Spleen (tissue), 11 donors: ENCODE measurements around the gene CEP63. TPM values are rescaled to one million over a fixed set of nuclear protein-coding genes. Genes with fewer than 3 reads are reported as not detected.
A peak's percentile ranks its signal among the peaks of the same experiment; 100 is the strongest.

Experiments
- DNase-seq: peaks from one replicate; pipeline ENCODE4 v3.0.0-alpha.2; 2020
- H3K27ac ChIP-seq, 8 donors: fragments of 200-600 bp; sonication (generic) in 7 of 8; 1 replicate in 4 of 8; 2 replicates in 4 of 8; pipeline versions ENCODE4 v1.5.0 to v1.8.0; 2016 to 2021; ENCODE audit warnings: inconsistent platforms in 4 of 8, mild to moderate bottlenecking in 4 of 8, moderate library complexity in 1 of 8
- H3K27me3 ChIP-seq, 7 donors: fragments of 200-600 bp; sonication (generic) in 6 of 7; replicated peaks in 1 of 7; 1 replicate in 4 of 7; 2 replicates in 3 of 7; pipeline versions ENCODE4 v1.5.0 to v1.8.0; 2016 to 2021; ENCODE audit warnings: inconsistent platforms in 3 of 7, mild to moderate bottlenecking in 1 of 7
- H3K36me3 ChIP-seq, 6 donors: fragments of 200-600 bp; sonication (generic) in 5 of 6; 1 replicate in 4 of 6; 2 replicates in 2 of 6; pipeline versions ENCODE4 v1.5.0 to v1.8.0; 2016 to 2021; ENCODE audit warnings: inconsistent platforms in 2 of 6
- H3K4me1 ChIP-seq, 6 donors: fragments of 200-600 bp; sonication (generic) in 5 of 6; 1 replicate in 3 of 6; 2 replicates in 3 of 6; pipeline versions ENCODE4 v1.5.0 to v1.8.0; 2016 to 2021; ENCODE audit warnings: inconsistent platforms in 3 of 6
- H3K4me3 ChIP-seq, 8 donors: fragments of 200-600 bp; sonication (generic) in 7 of 8; 1 replicate in 4 of 8; 2 replicates in 4 of 8; pipeline versions ENCODE4 v1.5.0 to v1.8.0; 2016 to 2021; ENCODE audit warnings: inconsistent platforms in 4 of 8, mild to moderate bottlenecking in 4 of 8, moderate library complexity in 2 of 8
- H3K9me3 ChIP-seq, 8 donors: fragments of 200-600 bp; sonication (generic) in 7 of 8; 1 replicate in 4 of 8; 2 replicates in 4 of 8; pipeline versions ENCODE4 v1.5.0 to v1.8.0; 2016 to 2021; ENCODE audit warnings: inconsistent platforms in 4 of 8
- POLR2A ChIP-seq, 3 donors: fragments of 450-650 bp; IDR thresholded peaks; one replicate each; pipeline ENCODE4 v1.5.1; 2017; ENCODE audit warnings: antibody characterized with exemption in 3 of 3, mild to moderate bottlenecking in 1 of 3
- POLR2AphosphoS5 ChIP-seq, 3 donors: sonication (generic); formaldehyde crosslinking; IDR thresholded peaks; one replicate each; pipeline ENCODE4 v1.5.1; 2017; ENCODE audit warnings: antibody characterized with exemption in 3 of 3
- WGBS, 5 donors: extraction: QIAGEN DNeasy Blood & Tissue Kit in 3 of 5; methylation state at CpG; one replicate each; pipeline versions ENCODE4 v1.1.5 to v1.1.7; 2013 to 2018; 5-methylcytosine and 5-hydroxymethylcytosine counted together
- intact Hi-C: fragments of 100-400 bp; cut with DNase I; formaldehyde crosslinking; loops from one replicate; pipeline ENCODE4 v1.15.0; 2023; ENCODE audit warnings: low total_unique reads
- polyA plus RNA-seq, 3 donors: library from polyadenylated mRNA; stranded (reverse); fragments of 200-250 nt; gene quantifications; one replicate each; pipeline ENCODE4 v1.2.1, GENCODE V29; 2013
- total RNA-seq, 7 donors: library from RNA; depleted of rRNA in 3 of 7; stranded (reverse); fragments of >200 nt in 3 of 7; fragmentation: NEBNext Ultra II Directional in 4 of 7; extraction: Animal tissue kit (Norgen Biotek cat#: 25700) in 4 of 7; gene quantifications; one replicate each; pipeline versions ENCODE4 v1.1.0 to v1.2.1, GENCODE V29; 2016 to 2021
- TF ChIP-seq, protein P1 (sequence below), 11 experiments: fragments of 200-600 bp in 7 of 11; fragments of 450-650 bp in 4 of 11; sonication (generic) in 4 of 11; IDR thresholded peaks in 8 of 11; conservative IDR thresholded peaks in 3 of 11; 1 replicate in 7 of 11; 2 replicates in 4 of 11; pipeline versions ENCODE4 v1.4.0 to v1.8.0; 2016 to 2021; ENCODE audit warnings: antibody characterized with exemption in 11 of 11, inconsistent platforms in 4 of 11, mild to moderate bottlenecking in 1 of 11
- donor health status: healthy with polysubstance abuse.
- donor health status: DM: no; HTN: no; CAD: no; lungs with moderate emphysema.
- donor health status: DM: no; HTN: no; CAD: no.
- donor health status: Bipolar disorder and iron deficiency.
- donor health status: healthy.
- donor health status: DM: no; HTN: no; CAD: no.
- donor health status: DM: yes; HTN: yes; CAD: no.

The CEP63 gene
- total and polyA plus RNA-seq, 10 donors, result 13.4 to 37.0 (median 28.1) TPM

DNA sequence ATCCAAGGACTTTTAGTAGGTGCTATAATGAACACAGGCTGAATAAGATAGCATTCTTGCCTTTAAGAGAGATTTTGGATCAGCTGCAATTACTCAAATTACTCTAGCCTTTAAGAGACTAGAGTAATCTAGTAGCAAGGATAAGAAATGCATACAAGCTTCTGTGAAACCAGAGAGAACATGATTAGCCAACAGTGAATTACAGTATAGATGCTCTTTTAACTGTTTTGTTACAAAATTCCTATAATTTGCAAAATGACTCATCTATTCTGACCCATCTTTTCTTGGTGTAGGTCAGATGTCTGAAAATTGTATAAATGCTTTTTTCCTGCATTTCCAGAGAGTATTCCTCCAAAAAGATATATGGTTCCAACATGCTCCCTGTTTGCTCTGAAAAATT lies 66.9 kb downstream of the CEP63 start:
- H3K27ac ChIP-seq, result no peak overlapping the region
- intact Hi-C loops, result no loop called here
- DNase-seq, result no peak
- peaks cover 3 to 73% (median 51%) of the 10 kb centered on the region in 6 donors for H3K36me3 ChIP-seq
- no peaks in the 10 kb centered on the region for H3K4me1 ChIP-seq
- peaks cover 0 to 4% (median 0%) of the 10 kb centered on the region in 8 donors for H3K9me3 ChIP-seq
- no peak overlapping the region for H3K4me3 ChIP-seq
- TF ChIP-seq, protein P1, sequence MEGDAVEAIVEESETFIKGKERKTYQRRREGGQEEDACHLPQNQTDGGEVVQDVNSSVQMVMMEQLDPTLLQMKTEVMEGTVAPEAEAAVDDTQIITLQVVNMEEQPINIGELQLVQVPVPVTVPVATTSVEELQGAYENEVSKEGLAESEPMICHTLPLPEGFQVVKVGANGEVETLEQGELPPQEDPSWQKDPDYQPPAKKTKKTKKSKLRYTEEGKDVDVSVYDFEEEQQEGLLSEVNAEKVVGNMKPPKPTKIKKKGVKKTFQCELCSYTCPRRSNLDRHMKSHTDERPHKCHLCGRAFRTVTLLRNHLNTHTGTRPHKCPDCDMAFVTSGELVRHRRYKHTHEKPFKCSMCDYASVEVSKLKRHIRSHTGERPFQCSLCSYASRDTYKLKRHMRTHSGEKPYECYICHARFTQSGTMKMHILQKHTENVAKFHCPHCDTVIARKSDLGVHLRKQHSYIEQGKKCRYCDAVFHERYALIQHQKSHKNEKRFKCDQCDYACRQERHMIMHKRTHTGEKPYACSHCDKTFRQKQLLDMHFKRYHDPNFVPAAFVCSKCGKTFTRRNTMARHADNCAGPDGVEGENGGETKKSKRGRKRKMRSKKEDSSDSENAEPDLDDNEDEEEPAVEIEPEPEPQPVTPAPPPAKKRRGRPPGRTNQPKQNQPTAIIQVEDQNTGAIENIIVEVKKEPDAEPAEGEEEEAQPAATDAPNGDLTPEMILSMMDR (IDR thresholded peaks at IDR 0.05 in 8 of 11, conservative IDR thresholded peaks at IDR 0.05 in 3 of 11), result no peak
- TF ChIP-seq POLR2AphosphoS5 (IDR thresholded peaks at IDR 0.05), result no peak
- no peaks in the 10 kb centered on the region for H3K27me3 ChIP-seq

DNA sequence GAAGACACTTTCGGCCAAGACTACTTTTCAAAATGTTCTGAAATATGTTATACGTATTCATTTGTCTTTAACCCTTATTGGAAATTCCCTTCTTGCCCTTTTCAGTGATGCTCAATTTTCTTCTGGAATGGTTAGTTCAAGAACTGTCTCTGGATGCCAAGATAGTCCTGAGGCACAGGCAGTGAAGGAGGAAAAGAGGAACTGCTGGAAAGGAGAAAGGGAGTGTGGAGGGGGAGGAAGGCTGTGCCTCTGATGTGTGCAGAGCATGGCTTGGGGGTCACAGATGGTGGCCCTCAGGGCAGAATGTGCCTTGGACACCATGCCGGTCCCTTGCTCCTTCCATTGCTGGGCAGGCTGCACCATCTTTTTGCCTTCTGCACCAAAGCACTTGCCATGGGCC lies 73.7 kb downstream of the CEP63 start:
- no peak overlapping the region for H3K4me3 ChIP-seq
- 89 to 93% (median 91%) methylated on average over 3 of the region's 3 CpGs for WGBS, 5 donors
- H3K4me1 ChIP-seq, result peaks cover 0 to 7% (median 0%) of the 10 kb centered on the region in 6 donors
- H3K36me3 ChIP-seq, result peaks cover 0 to 76% (median 11%) of the 10 kb centered on the region in 6 donors
- intact Hi-C loops, result no loop called here
- H3K27ac ChIP-seq, result no peak overlapping the region
- TF ChIP-seq, protein P1 (IDR thresholded peaks at IDR 0.05 in 8 of 11, conservative IDR thresholded peaks at IDR 0.05 in 3 of 11), result no peak
- no peak for TF ChIP-seq POLR2A (IDR thresholded peaks at IDR 0.05)
- TF ChIP-seq POLR2AphosphoS5 (IDR thresholded peaks at IDR 0.05), result no peak
- H3K9me3 ChIP-seq, result no peaks in the 10 kb centered on the region
- no peak for DNase-seq
- H3K27me3 ChIP-seq, result no peaks in the 10 kb centered on the region

DNA sequence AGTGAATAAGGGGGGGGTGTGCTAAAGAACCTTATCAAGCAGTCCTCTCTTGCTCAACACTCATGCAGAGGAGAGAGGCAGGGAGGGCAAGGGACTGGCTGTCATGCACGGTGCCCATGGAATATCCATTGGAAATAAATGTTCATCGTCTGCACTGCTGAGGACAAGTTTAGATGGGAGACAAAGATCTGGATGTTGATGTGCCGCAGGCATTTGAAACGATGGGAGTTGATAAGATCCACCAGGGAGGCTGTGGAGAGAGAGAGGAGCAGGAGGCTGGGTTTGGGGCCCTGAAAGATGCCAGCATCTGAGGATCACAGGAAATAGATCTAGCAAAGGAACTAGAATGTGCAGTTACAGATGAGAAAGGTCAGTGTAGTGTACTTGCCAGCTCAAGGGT lies 76.2 kb downstream of the CEP63 start:
- Histone ChIP-seq H3K27me3 (no peaks in the 10 kb centered on the region), H3K4me1 (peaks cover 0 to 7% (median 0%) of the 10 kb centered on the region in 6 donors), H3K4me3 (no peak overlapping the region), H3K27ac (peak overlapping the region in 1 of 8 donors; percentile 12), H3K9me3 (no peaks in the 10 kb centered on the region), H3K36me3 (peaks cover 0 to 71% (median 11%) of the 10 kb centered on the region in 6 donors)
- intact Hi-C loops, result no loop called here
- no peak for TF ChIP-seq POLR2AphosphoS5 (IDR thresholded peaks at IDR 0.05)
- TF ChIP-seq, protein P1 (IDR thresholded peaks at IDR 0.05 in 8 of 11, conservative IDR thresholded peaks at IDR 0.05 in 3 of 11), result no peak
- TF ChIP-seq POLR2A (IDR thresholded peaks at IDR 0.05), result no peak
- DNase-seq, result no peak
- WGBS, 5 donors, result 88 to 94% (median 89%) methylated on average over 4 of the region's 4 CpGs

DNA sequence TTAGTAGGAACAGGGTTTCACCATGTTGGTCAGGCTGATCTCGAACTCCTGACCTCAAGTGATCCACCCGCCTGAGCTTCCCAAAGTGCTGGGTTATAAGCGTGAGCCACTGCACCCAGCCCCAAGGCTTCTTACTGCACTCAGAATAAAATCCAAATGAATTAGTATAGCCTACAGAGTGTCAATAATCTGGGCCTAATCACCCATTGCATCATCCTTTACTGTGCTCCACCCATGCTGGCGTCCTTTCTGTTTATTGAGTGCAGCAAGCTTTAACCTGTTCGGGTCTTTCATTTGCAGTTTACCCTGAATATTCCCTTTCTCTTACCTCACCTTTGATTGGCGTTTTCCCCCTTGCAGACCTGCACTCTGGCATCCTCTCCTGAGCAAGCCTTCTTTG lies 77.7 kb downstream of the CEP63 start:
- WGBS, 5 donors, result 95 to 99% (median 96%) methylated on average over 6 of the region's 6 CpGs
- Histone ChIP-seq H3K27ac (no peak overlapping the region), H3K9me3 (peaks cover 0 to 7% (median 3%) of the 10 kb centered on the region in 8 donors), H3K4me1 (peaks cover 0 to 7% (median 0%) of the 10 kb centered on the region in 6 donors), H3K4me3 (no peak overlapping the region), H3K36me3 (peaks cover 0 to 58% (median 11%) of the 10 kb centered on the region in 6 donors), H3K27me3 (no peaks in the 10 kb centered on the region)
- DNase-seq, result no peak
- TF ChIP-seq POLR2AphosphoS5 (IDR thresholded peaks at IDR 0.05), result no peak
- TF ChIP-seq POLR2A (IDR thresholded peaks at IDR 0.05), result no peak
- TF ChIP-seq, protein P1 (IDR thresholded peaks at IDR 0.05 in 8 of 11, conservative IDR thresholded peaks at IDR 0.05 in 3 of 11), result no peak
- intact Hi-C loops, result no loop called here
